K562 (cell line): ENCODE measurements around the gene KBTBD12. TPM values are rescaled to one million over a fixed set of nuclear protein-coding genes. Genes with fewer than 3 reads are reported as not detected.

Source experiments
- BDP1 ChIP-seq: IDR thresholded peaks from 3 replicates; pipeline ENCODE4 v1.6.1; 2011; ENCODE audit not compliant: insufficient read length, insufficient read depth
- CBX8 ChIP-seq: fragments of 200-600 bp; sonication (generic); IDR thresholded peaks from 2 replicates; pipeline ENCODE4 v1.6.1; 2012; ENCODE audit warnings: borderline replicate concordance, mixed run types, low read depth, mild to moderate bottlenecking, moderate library complexity, mixed read lengths, low read length, control low read depth, inconsistent platforms; ENCODE audit not compliant: poor library complexity, severe bottlenecking; ENCODE audit errors: extremely low read depth
- CCAR2 ChIP-seq: fragments of 200-400 bp; formaldehyde crosslinking; IDR thresholded peaks from 2 replicates; pipeline ENCODE4 v1.6.1; 2017; ENCODE audit warnings: mild to moderate bottlenecking, low read depth, low read length
- CTBP1 ChIP-seq: fragments of 450-650 bp; IDR thresholded peaks from 2 replicates; pipeline ENCODE4 v1.6.1; 2016; ENCODE audit warnings: borderline replicate concordance
- E2F3 ChIP-seq: fragments of 250-450 bp; sonication (Bioruptor Pico); IDR thresholded peaks from 2 replicates; pipeline ENCODE4 v1.4.0; 2020; ENCODE audit warnings: mild to moderate bottlenecking
- GATA2 ChIP-seq: sonication (generic); formaldehyde crosslinking; IDR thresholded peaks from 2 replicates; pipeline ENCODE4 v1.4.0; 2020; ENCODE audit warnings: mild to moderate bottlenecking, missing genetic modification reagents
- HSF4 ChIP-seq: fragments of 250-450 bp; sonication (Bioruptor Pico); IDR thresholded peaks from 2 replicates; pipeline ENCODE4 v2.1.2; 2022; ENCODE audit warnings: mild to moderate bottlenecking, moderate library complexity, borderline replicate concordance
- IRF1 ChIP-seq: sonication (generic); formaldehyde crosslinking; IDR thresholded peaks from 2 replicates; pipeline ENCODE4 v1.8.0; 2022; ENCODE audit warnings: missing genetic modification reagents, mild to moderate bottlenecking, borderline replicate concordance
- LARP7 ChIP-seq: fragments of 450-650 bp; IDR thresholded peaks from 2 replicates; pipeline ENCODE4 v1.6.1; 2016
- NCOA2 ChIP-seq, 2 experiments: fragments of 450-650 bp; IDR thresholded peaks; 2 replicates each; pipeline ENCODE4 v1.6.1; 2018; ENCODE audit warnings: mild to moderate bottlenecking in 2 of 2, moderate library complexity in 1 of 2; ENCODE audit not compliant: partially characterized antibody in 2 of 2
- PHB2 ChIP-seq: fragments of 450-650 bp; IDR thresholded peaks from 2 replicates; pipeline ENCODE4 v1.6.1; 2017; ENCODE audit warnings: low read depth
- PKNOX1 ChIP-seq: fragments of 450-650 bp; IDR thresholded peaks from 2 replicates; pipeline ENCODE4 v1.6.1; 2016
- SMARCA5 ChIP-seq: fragments of 450-650 bp; IDR thresholded peaks from 2 replicates; pipeline ENCODE4 v1.6.1; 2016
- SMARCE1 ChIP-seq: fragments of 450-650 bp; IDR thresholded peaks from 2 replicates; pipeline ENCODE4 v1.7.1; 2016; ENCODE audit warnings: mild to moderate bottlenecking
- SRSF1 ChIP-seq: fragments of 200-400 bp; formaldehyde crosslinking; IDR thresholded peaks from 2 replicates; pipeline ENCODE4 v1.6.1; 2017; ENCODE audit warnings: mild to moderate bottlenecking, low read depth, low read length, moderate library complexity
- STAT5A ChIP-seq: IDR thresholded peaks from 2 replicates; pipeline ENCODE4 v1.6.1; 2012; ENCODE audit warnings: low read length, inconsistent platforms, borderline replicate concordance
- THRAP3 ChIP-seq: fragments of 450-650 bp; IDR thresholded peaks from 2 replicates; pipeline ENCODE4 v1.6.1; 2016; ENCODE audit warnings: mild to moderate bottlenecking, inconsistent platforms, borderline replicate concordance
- ZNF24 ChIP-seq: fragments of 450-650 bp; IDR thresholded peaks from 2 replicates; pipeline ENCODE4 v1.6.1; 2016
- ZNF282 ChIP-seq: sonication (generic); formaldehyde crosslinking; IDR thresholded peaks from 2 replicates; pipeline ENCODE4 v1.8.1; 2023; ENCODE audit warnings: missing genetic modification reagents
- ZNF398 ChIP-seq: fragments of 250-450 bp; sonication (Bioruptor Pico); IDR thresholded peaks from 2 replicates; pipeline ENCODE4 v1.8.0; 2021; ENCODE audit warnings: moderate library complexity, mild to moderate bottlenecking, inconsistent platforms
- ZNF655 ChIP-seq: fragments of 250-450 bp; sonication (Bioruptor Pico); IDR thresholded peaks from 2 replicates; pipeline ENCODE4 v1.5.0; 2021
- ZNF780A ChIP-seq: fragments of 250-450 bp; sonication (Bioruptor Pico); IDR thresholded peaks from 2 replicates; pipeline ENCODE4 v1.5.0; 2021; ENCODE audit warnings: mild to moderate bottlenecking
- polyA plus RNA-seq, 8 experiments: library from polyadenylated mRNA; depleted of rRNA in 4 of 8; stranded (reverse) in 5 of 8; unstranded in 3 of 8; fragments of >200 nt; fragmentation: Nextera tagmentation in 2 of 8; fragmentation: Illumina TruSeq in 1 of 8; extraction: Ambion mirVana in 2 of 8; extraction: Trizol in 1 of 8; gene quantifications; 2 replicates each; pipeline versions ENCODE4 v1.2.1 to v1.2.3, GENCODE V29; 2011 to 2014; ENCODE audit warnings: inconsistent platforms in 1 of 8, missing spikeins in 1 of 8
- total RNA-seq, 7 experiments: library from RNA; depleted of rRNA in 6 of 7; stranded (reverse); fragments of >200 nt in 6 of 7; fragmentation: Illumina TruSeq in 2 of 7; extraction: Trizol in 2 of 7; gene quantifications; 2 replicates each; pipeline versions ENCODE4 v1.2.1 to v1.2.3, GENCODE V29; 2011 to 2021; ENCODE audit warnings: low replicate concordance in 1 of 7

Gene KBTBD12
- total and polyA plus RNA-seq, 9 of the 15 experiments (the other 6 are each of a cell fraction or from before 2014, with no cell fraction given), result not detected

- TF ChIP-seq E2F3 (CRISPR knock-in tag) (no peak), ZNF24 (peak; percentile 62; the same call in 1 of the 2 replicates), PHB2 (no peak), IRF1 (CRISPR knock-in tag) (no peak), GATA2 (no peak), HSF4 (CRISPR knock-in tag) (no peak), ZNF282 (CRISPR knock-in tag) (no peak), CBX8 (no peak), THRAP3 (no peak), SMARCE1 (peak; percentile 78; the same call in 1 of the 2 replicates), ZNF398 (CRISPR knock-in tag) (no peak), SRSF1 (no peak), LARP7 (no peak), ZNF780A (CRISPR knock-in tag) (no peak), SMARCA5 (no peak), CTBP1 (peak; percentile 84), CCAR2 (no peak), NCOA2 (IDR thresholded peaks at IDR 0.05; ENCODE audit: partially characterized antibody in 2 of 2) (no peak), STAT5A (peak; percentile 49; the same call in 1 of the 2 replicates), ZNF655 (no peak), PKNOX1 (no peak), BDP1 (no peak)
These were observed 95.2 kb downstream of the KBTBD12 start (continued) for GRCh38 chr3:128009952-128010846.
